ENCODE data around the gene FTL. TPM values are rescaled to one million over a fixed set of nuclear protein-coding genes. Genes with fewer than 3 reads are reported as not detected.

Gene FTL
- total and polyA plus RNA-seq, 2 donors (not counting 3 experiments of a cell fraction or from before 2014, with no cell fraction given) = 1,937 to 2,748 TPM

DNA sequence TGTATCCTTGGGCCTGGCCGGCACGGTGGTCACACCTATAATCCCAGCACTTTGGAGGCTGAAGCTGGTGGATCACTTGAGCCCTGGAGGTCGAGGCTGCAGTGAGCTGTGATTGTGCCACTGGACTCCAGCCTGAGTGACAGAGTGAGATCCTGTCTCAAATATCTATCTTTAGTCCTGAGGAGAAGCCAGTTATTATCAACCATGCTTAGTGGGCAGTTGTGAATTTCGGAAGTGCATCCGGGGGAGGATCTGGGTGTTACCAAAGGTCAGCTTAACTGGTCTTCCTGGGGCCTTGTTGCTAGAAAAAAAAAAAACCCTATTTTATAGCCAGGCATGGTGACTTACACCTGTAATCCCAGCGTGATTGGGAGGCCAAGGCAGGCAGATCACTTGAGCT, 22.0 kb upstream of the FTL start:
- H3K36me3 ChIP-seq (ENCODE audit: control insufficient read depth in 2 of 2, extremely low read depth in 1 of 2, insufficient read depth in 2 of 2, low read length in 2 of 2) = no peaks in the 10 kb centered on the region
- H2AFZ ChIP-seq (ENCODE audit: low read depth, low read length) = no peak overlapping the region
- BruUV-seq (replicated peaks) = no TSS peak
- no peaks in the 10 kb centered on the region for H3K4me1 ChIP-seq (ENCODE audit: control insufficient read depth, extremely low read depth, insufficient read depth, low read length)
- H3K27me3 ChIP-seq (ENCODE audit: control insufficient read depth in 2 of 2, insufficient read depth in 2 of 2, low read length in 2 of 2) = no peaks in the 10 kb centered on the region
- TF ChIP-seq, protein P1, sequence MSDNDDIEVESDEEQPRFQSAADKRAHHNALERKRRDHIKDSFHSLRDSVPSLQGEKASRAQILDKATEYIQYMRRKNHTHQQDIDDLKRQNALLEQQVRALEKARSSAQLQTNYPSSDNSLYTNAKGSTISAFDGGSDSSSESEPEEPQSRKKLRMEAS (IDR thresholded peaks at IDR 0.05; ENCODE audit: insufficient read depth, insufficient read length) = no peak
- no peak for TF ChIP-seq POLR2A (IDR thresholded peaks at IDR 0.05; ENCODE audit: low read depth, low read length)
- no peaks in the 10 kb centered on the region for H4K20me1 ChIP-seq (replicated peaks; ENCODE audit: control insufficient read depth, extremely low read depth, insufficient read depth, low read length)
- H3K27ac ChIP-seq (ENCODE audit: insufficient read depth, low read depth, low read length) = no peak overlapping the region
- no peak overlapping the region for H3K4me3 ChIP-seq (replicated peaks in 1 of 3; ENCODE audit: insufficient read depth in 1 of 3, low read depth in 1 of 3, low read length in 3 of 3)
- dilution Hi-C loops (cut with MboI; ENCODE audit: extremely low pct_ligation_motif_present, low sequenced_read_pairs) (no loop called here), intact Hi-C loops (cut with micrococcal nuclease) (no loop called here)
- H3K9me1 ChIP-seq (replicated peaks; ENCODE audit: control insufficient read depth, extremely low read depth, insufficient read depth, low read length) = no peaks in the 10 kb centered on the region
- CTCF ChIA-PET = interaction anchor here (1.0 kb wide), 1 partner anchor 25 kb away, joined by 4 read pairs; no protein-coding TSS in a partner anchor
- H3K4me2 ChIP-seq (ENCODE audit: insufficient read depth, low read length) = no peak overlapping the region
- no peak overlapping the region for H3K9ac ChIP-seq (replicated peaks; ENCODE audit: extremely low read depth, insufficient read depth, low read length)
- DNase-seq (ENCODE audit: low read depth, low spot score) (no peak), FAIRE-seq (no peak)
- POLR2A ChIA-PET = no interaction called here
- no peaks in the 10 kb centered on the region for H3K9me3 ChIP-seq (replicated peaks; ENCODE audit: control insufficient read depth, insufficient read depth, low read length)
- no peaks in the 10 kb centered on the region for H3K79me2 ChIP-seq (ENCODE audit: control insufficient read depth, insufficient read depth, low read length)

DNA sequence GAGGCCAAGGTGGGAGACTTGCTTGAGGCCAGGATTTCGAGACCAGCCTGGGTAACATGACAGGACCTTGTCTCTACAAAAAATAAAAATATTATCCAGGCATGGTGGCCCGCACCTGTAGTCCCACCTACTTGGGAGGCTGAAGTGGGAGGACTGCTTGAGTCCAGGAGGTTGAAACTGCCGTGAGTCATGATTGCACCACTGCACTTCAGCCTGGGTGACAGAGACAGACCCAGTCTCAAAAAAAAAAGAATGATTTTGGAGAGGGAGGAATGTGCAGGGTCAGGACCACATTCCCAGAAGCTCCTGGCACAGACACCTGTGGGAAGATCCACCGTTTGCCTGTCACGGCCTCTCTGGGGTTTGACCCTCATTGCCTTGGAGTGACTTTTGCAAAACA, 19.7 kb upstream of the FTL start:
- H3K9me3 ChIP-seq (replicated peaks; ENCODE audit: control insufficient read depth, insufficient read depth, low read length) = no peaks in the 10 kb centered on the region
- H3K27ac ChIP-seq (ENCODE audit: insufficient read depth, low read depth, low read length) = no peak overlapping the region
- H2AFZ ChIP-seq (ENCODE audit: low read depth, low read length) = no peak overlapping the region
- CTCF ChIA-PET = interaction anchor here (0.6 kb wide), 1 partner anchor 9 kb away, joined by 3 read pairs; the partner anchor contains the start of gene BAX
- POLR2A ChIA-PET = no interaction called here
- H3K4me1 ChIP-seq (ENCODE audit: control insufficient read depth, extremely low read depth, insufficient read depth, low read length) = no peaks in the 10 kb centered on the region
- H3K4me2 ChIP-seq (ENCODE audit: insufficient read depth, low read length) = no peak overlapping the region
- dilution Hi-C loops (cut with MboI; ENCODE audit: extremely low pct_ligation_motif_present, low sequenced_read_pairs) = no loop called here
- intact Hi-C loops (cut with micrococcal nuclease) = no loop called here
- no peaks in the 10 kb centered on the region for H3K27me3 ChIP-seq (ENCODE audit: control insufficient read depth in 2 of 2, insufficient read depth in 2 of 2, low read length in 2 of 2)
- BruUV-seq (replicated peaks) = no TSS peak
- H3K9me1 ChIP-seq (replicated peaks; ENCODE audit: control insufficient read depth, extremely low read depth, insufficient read depth, low read length) = no peaks in the 10 kb centered on the region
- H4K20me1 ChIP-seq (replicated peaks; ENCODE audit: control insufficient read depth, extremely low read depth, insufficient read depth, low read length) = no peaks in the 10 kb centered on the region
- TF ChIP-seq FOS (IDR thresholded peaks at IDR 0.05; ENCODE audit: borderline replicate concordance, insufficient read depth, low read length) (no peak), POLR2A (IDR thresholded peaks at IDR 0.05; ENCODE audit: low read depth, low read length) (no peak), EZH2 (IDR thresholded peaks at IDR 0.05; ENCODE audit: borderline replicate concordance, low read depth, low read length, severe bottlenecking) (no peak), GATA2 (IDR thresholded peaks at IDR 0.05; ENCODE audit: insufficient read depth, insufficient read length, low read depth, low read length) (no peak), JUN (IDR thresholded peaks at IDR 0.05; ENCODE audit: borderline replicate concordance, insufficient read depth, insufficient read length, low read depth) (no peak), POLR2AphosphoS5 (IDR thresholded peaks at IDR 0.05; ENCODE audit: insufficient read depth, low read depth, low read length) (no peak), MYC (IDR thresholded peaks at IDR 0.05; ENCODE audit: low read depth, low read length) (no peak)
- TF ChIP-seq, protein P1 (IDR thresholded peaks at IDR 0.05; ENCODE audit: insufficient read depth, insufficient read length) = no peak
- TF ChIP-seq, protein P2, sequence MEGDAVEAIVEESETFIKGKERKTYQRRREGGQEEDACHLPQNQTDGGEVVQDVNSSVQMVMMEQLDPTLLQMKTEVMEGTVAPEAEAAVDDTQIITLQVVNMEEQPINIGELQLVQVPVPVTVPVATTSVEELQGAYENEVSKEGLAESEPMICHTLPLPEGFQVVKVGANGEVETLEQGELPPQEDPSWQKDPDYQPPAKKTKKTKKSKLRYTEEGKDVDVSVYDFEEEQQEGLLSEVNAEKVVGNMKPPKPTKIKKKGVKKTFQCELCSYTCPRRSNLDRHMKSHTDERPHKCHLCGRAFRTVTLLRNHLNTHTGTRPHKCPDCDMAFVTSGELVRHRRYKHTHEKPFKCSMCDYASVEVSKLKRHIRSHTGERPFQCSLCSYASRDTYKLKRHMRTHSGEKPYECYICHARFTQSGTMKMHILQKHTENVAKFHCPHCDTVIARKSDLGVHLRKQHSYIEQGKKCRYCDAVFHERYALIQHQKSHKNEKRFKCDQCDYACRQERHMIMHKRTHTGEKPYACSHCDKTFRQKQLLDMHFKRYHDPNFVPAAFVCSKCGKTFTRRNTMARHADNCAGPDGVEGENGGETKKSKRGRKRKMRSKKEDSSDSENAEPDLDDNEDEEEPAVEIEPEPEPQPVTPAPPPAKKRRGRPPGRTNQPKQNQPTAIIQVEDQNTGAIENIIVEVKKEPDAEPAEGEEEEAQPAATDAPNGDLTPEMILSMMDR (IDR thresholded peaks at IDR 0.05; ENCODE audit: extremely low read depth in 1 of 2, insufficient read depth in 1 of 2, low read depth in 1 of 2, low read length in 2 of 2) = no peak
- no peaks in the 10 kb centered on the region for H3K79me2 ChIP-seq (ENCODE audit: control insufficient read depth, insufficient read depth, low read length)
- H3K4me3 ChIP-seq (replicated peaks in 1 of 3; ENCODE audit: insufficient read depth in 1 of 3, low read depth in 1 of 3, low read length in 3 of 3) = no peak overlapping the region
- FAIRE-seq = no peak
- DNase-seq (ENCODE audit: low read depth, low spot score) = no peak
- no peak overlapping the region for H3K9ac ChIP-seq (replicated peaks; ENCODE audit: extremely low read depth, insufficient read depth, low read length)
- H3K36me3 ChIP-seq (ENCODE audit: control insufficient read depth in 2 of 2, extremely low read depth in 1 of 2, insufficient read depth in 2 of 2, low read length in 2 of 2) = no peaks in the 10 kb centered on the region
